ENCODE measurements around the gene TBC1D5. TPM values are rescaled to one million over a fixed set of nuclear protein-coding genes. Genes with fewer than 3 reads are reported as not detected.

Gene TBC1D5
- total RNA-seq, 1 donor: 145 TPM

GRCh38 chr3:17118771-17119170 lies 623.7 kb downstream of the TBC1D5 start:
- H3K4me3 ChIP-seq (ENCODE audit: low read depth, low read length): no peak overlapping the region
- DNase-seq (ENCODE audit: low read depth): no peak
- no peak for TF ChIP-seq CTCF (IDR thresholded peaks at IDR 0.05; ENCODE audit: insufficient read depth, low read length)

GRCh38 chr3:17116007-17116600 lies 626.3 kb downstream of the TBC1D5 start:
- DNase-seq (ENCODE audit: low read depth): no peak
- TF ChIP-seq CTCF (IDR thresholded peaks at IDR 0.05; ENCODE audit: insufficient read depth, low read length): no peak

GRCh38 chr3:17115186-17115585 lies 627.2 kb downstream of the TBC1D5 start:
- peak; percentile 39 for DNase-seq (ENCODE audit: low read depth)
- no peak for TF ChIP-seq CTCF (IDR thresholded peaks at IDR 0.05; ENCODE audit: insufficient read depth, low read length)
- no peak overlapping the region for H3K4me3 ChIP-seq (ENCODE audit: low read depth, low read length)

More at GRCh38 chr3:17116007-17116600, 626.3 kb downstream of the TBC1D5 start:
- H3K4me3 ChIP-seq (ENCODE audit: low read depth, low read length): no peak overlapping the region

- TF ChIP-seq CTCF (IDR thresholded peaks at IDR 0.05; ENCODE audit: insufficient read depth, low read length): no peak
- no peak for DNase-seq (ENCODE audit: low read depth)
- no peak overlapping the region for H3K4me3 ChIP-seq (ENCODE audit: low read depth, low read length)
These were observed 630.8 kb downstream of the TBC1D5 start for GRCh38 chr3:17111586-17111985.

GRCh38 chr3:17110660-17111396 lies 631.6 kb downstream of the TBC1D5 start:
- no peak for DNase-seq (ENCODE audit: low read depth)

More at GRCh38 chr3:17110660-17111396, 631.6 kb downstream of the TBC1D5 start:
- no peak for TF ChIP-seq CTCF (IDR thresholded peaks at IDR 0.05; ENCODE audit: insufficient read depth, low read length)
- H3K4me3 ChIP-seq (ENCODE audit: low read depth, low read length): no peak overlapping the region

Small RNAs within 50 kb of the gene (small RNA-seq; reads per million reads assigned to genes)
- gene AC104451.1 (not detected), gene RNU7-10P (0.32 reads per million)
